Left ventricle myocardium inferior (tissue), 1 donor: Measurements from ENCODE around the gene USP34. TPM values are rescaled to one million over a fixed set of nuclear protein-coding genes. Genes with fewer than 3 reads are reported as not detected.

Source experiments
- DNase-seq: peaks from one replicate; pipeline ENCODE4 v3.0.0-alpha.2; 2020
- H3K27ac ChIP-seq: fragments of 200-600 bp; replicated peaks from 2 replicates; pipeline ENCODE4 v1.8.0; 2021
- H3K27me3 ChIP-seq: fragments of 200-600 bp; 2 replicates; pipeline ENCODE4 v1.8.0; 2021; ENCODE audit warnings: low read depth
- H3K36me3 ChIP-seq: fragments of 200-600 bp; 2 replicates; pipeline ENCODE4 v1.8.0; 2021
- H3K4me1 ChIP-seq: fragments of 200-600 bp; 2 replicates; pipeline ENCODE4 v1.8.0; 2021
- H3K4me3 ChIP-seq: fragments of 200-600 bp; 2 replicates; pipeline ENCODE4 v1.8.0; 2021; ENCODE audit warnings: mild to moderate bottlenecking, moderate library complexity
- H3K9me3 ChIP-seq: fragments of 200-600 bp; replicated peaks from 2 replicates; pipeline ENCODE4 v1.8.0; 2021
- CTCF ChIP-seq: fragments of 200-600 bp; IDR thresholded peaks from 2 replicates; pipeline ENCODE4 v1.8.0; 2021; ENCODE audit warnings: antibody characterized with exemption, mild to moderate bottlenecking, borderline replicate concordance
- intact Hi-C: fragments of 100-400 bp; cut with micrococcal nuclease; formaldehyde crosslinking; loops from one replicate; pipeline ENCODE4 v1.11.0; 2022
- long read RNA-seq: library from polyadenylated mRNA; unstranded; transcript quantifications from one replicate; pipeline ENCODE4 v2.0.0, GENCODE V29; 2021
- total RNA-seq: library from RNA; stranded (reverse); fragmentation: NEBNext Ultra II Directional; extraction: Animal tissue kit (Norgen Biotek cat#: 25700); gene quantifications from one replicate; pipeline ENCODE4 v1.2.1, GENCODE V29; 2021
- donor health status: DM: no; HTN: yes; CAD: no; lungs with severe emphysema.

USP34 gene
- total RNA-seq, result 50.0 TPM
- long read RNA-seq, partial matches to known transcripts, result 8 of 10 reads
- long read RNA-seq, other reads (novel, unspliced or antisense), result 2 of 10 reads

DNA sequence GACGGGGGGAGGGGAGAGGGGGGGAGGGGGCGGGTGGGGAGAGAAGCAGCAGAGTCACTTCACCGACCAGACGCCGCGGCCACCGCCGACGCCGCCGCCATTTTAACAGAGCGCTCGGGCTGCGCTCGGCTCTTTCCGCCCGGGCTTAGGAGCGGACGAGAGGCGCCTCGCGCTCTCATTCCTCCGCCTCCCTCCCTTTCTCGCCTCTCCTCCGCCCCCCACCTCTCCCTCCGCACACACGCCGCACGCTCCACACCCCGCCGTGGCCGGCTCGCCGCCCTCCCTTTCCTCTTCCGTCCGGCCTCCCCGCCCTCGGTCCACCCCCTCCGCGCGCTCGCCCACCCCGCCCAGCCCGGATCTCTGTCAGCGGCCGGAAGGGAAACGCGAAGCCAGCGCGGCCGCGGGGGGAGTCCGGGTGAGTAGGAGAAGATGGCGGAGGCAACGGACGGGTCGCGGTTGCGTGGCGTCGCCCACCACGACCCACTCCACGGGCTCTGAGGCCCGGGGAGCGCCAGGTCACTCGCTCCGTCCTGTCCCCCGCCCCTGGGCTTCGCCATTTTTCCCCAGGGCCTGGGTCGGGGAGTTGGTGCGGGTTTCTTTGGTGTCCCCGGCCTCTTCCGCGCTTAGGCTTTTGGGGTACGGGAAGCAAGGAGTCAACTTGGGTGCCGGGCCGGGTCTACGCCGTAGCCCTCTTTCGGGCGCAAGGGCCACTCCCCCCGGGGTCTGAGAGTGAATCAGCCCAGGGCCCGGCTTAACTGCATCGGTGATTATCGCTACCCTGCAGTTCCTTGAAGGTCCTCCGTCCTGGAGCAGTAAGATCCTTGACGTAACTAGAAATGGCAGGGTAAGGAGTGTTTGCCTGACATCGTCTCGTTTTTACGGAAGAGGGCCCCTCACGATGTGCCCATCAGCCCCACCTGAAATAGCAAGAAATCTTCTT lies at the start of gene USP34:
TSS of gene USP34 (minus strand) at position 123 of the 940 bp plus-strand sequence. CDS start 395 bp downstream, outside the sequence.
- no peaks in the 10 kb centered on the region for H3K36me3 ChIP-seq
- H3K9me3 ChIP-seq, result no peaks in the 10 kb centered on the region
- H3K27me3 ChIP-seq, result no peaks in the 10 kb centered on the region
- peak; percentile 96 for DNase-seq
- H3K27ac ChIP-seq, result peak within 1 kb of the TSS; percentile 100
- intact Hi-C loops, result no loop called here
- peak within 1 kb of the TSS; percentile 99 for H3K4me3 ChIP-seq
- peaks cover 43% of the 10 kb centered on the region for H3K4me1 ChIP-seq
- no peak for TF ChIP-seq CTCF

DNA sequence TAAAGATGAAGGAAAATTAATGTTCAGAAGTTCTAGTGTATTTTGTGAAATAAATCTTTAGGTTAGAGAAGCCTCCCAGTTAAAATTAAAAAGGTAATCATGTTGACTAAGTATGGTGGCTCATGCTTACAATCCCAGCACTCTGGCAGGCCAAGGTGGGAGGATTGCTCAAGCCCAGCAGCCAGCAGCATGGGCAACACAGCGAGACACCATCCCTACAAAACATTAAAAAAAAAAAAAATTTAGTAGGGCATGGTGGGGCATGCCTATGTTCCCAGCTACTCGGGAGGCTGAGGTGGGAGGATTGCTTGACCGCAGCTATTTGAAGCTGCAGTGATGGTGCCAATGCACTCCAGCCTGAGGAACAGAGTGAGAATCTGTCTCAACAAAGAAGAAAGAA lies 49.4 kb upstream of the USP34 start:
- no peaks in the 10 kb centered on the region for H3K27me3 ChIP-seq
- no peak overlapping the region for H3K4me3 ChIP-seq
- H3K36me3 ChIP-seq, result peaks cover 60% of the 10 kb centered on the region
- no peak for TF ChIP-seq CTCF
- H3K27ac ChIP-seq, result no peak overlapping the region
- DNase-seq, result no peak
- intact Hi-C loops, result no loop called here
- H3K4me1 ChIP-seq, result peaks cover 27% of the 10 kb centered on the region
- H3K9me3 ChIP-seq, result no peaks in the 10 kb centered on the region

DNA sequence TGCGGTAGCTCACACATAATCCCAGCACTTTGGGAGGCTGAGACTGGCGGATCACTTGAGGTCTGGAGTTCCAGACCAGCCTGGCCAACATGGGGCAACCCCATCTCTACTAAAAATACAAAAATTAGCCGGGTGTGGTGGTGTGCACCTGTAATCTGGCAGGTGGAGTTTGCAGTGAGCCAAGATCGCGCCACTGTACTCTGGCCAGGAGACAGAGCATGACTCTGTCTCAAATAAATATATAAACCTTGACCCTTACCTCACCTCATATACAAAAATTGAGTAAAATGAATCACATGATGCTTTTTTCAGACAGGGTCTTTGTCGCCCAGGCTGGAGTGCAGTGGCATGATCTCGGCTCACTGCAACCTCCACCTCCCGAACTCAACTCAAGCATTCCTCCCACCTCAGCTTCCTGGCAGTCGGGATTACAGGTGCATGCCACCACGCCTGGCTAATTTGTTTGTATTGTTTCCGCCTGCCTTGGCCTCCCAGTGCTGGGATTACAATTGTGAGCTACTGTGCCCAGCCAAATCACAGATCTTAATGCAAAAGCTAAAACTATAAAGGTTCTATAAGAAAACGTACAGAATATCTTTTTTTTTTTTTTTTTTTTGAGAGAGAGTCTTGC lies 42.0 kb upstream of the USP34 start:
- DNase-seq, result no peak
- Histone ChIP-seq H3K4me1 (no peaks in the 10 kb centered on the region), H3K4me3 (no peak overlapping the region), H3K9me3 (no peaks in the 10 kb centered on the region), H3K36me3 (peaks cover 85% of the 10 kb centered on the region), H3K27me3 (no peaks in the 10 kb centered on the region), H3K27ac (no peak overlapping the region)
- no peak for TF ChIP-seq CTCF
- intact Hi-C loops, result no loop called here

GRCh38 chr2:61510674-61511671 lies 40.1 kb upstream of the USP34 start:
- no peak overlapping the region for H3K4me3 ChIP-seq
- DNase-seq, result no peak
- no peaks in the 10 kb centered on the region for H3K9me3 ChIP-seq
- no peaks in the 10 kb centered on the region for H3K27me3 ChIP-seq
- TF ChIP-seq CTCF, result no peak
- H3K27ac ChIP-seq, result no peak overlapping the region
- peaks cover 4% of the 10 kb centered on the region for H3K4me1 ChIP-seq
- intact Hi-C loops, result no loop called here
- H3K36me3 ChIP-seq, result peaks cover 73% of the 10 kb centered on the region

DNA sequence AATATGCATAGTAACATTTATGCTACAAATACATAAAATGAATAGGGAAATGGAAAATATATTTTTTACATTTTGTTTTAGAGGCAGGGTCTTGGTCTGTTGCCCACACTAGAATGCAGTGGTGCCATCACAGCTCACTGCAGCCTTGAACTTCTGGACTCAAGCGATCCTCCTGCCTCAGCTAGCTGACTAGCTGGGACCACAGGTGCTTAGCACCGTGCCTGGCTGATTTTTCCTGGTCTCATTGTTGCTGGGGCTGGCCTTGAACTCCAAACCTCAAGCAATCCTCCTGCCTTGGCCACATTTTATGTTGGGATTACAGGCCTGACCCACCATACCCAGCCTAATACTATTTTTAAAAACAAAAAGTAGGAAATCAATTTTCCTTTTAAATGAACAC lies 34.1 kb upstream of the USP34 start:
- Histone ChIP-seq H3K27ac (no peak overlapping the region), H3K27me3 (no peaks in the 10 kb centered on the region), H3K4me1 (peaks cover 4% of the 10 kb centered on the region), H3K36me3 (peaks cover 57% of the 10 kb centered on the region), H3K9me3 (no peaks in the 10 kb centered on the region), H3K4me3 (no peak overlapping the region)
- no peak for DNase-seq
- TF ChIP-seq CTCF, result no peak
- intact Hi-C loops, result no loop called here
